H7 (cell line): ENCODE results near the gene SLC9A5. TPM values are rescaled to one million over a fixed set of nuclear protein-coding genes. Genes with fewer than 3 reads are reported as not detected.

Source experiments
- DNase-seq: peaks from one replicate; pipeline ENCODE4 v3.0.0; 2012
- H3K27me3 ChIP-seq: 2 replicates; pipeline ENCODE4 v1.6.0; 2011; ENCODE audit warnings: mild to moderate bottlenecking, low read length; ENCODE audit not compliant: control insufficient read depth, insufficient read depth
- H3K36me3 ChIP-seq: replicated peaks from 2 replicates; pipeline ENCODE4 v1.5.1; 2011; ENCODE audit warnings: low read length; ENCODE audit not compliant: control insufficient read depth, insufficient read depth
- H3K4me3 ChIP-seq: 2 replicates; pipeline ENCODE4 v1.5.1; 2011; ENCODE audit warnings: low read depth, mild to moderate bottlenecking, control low read depth, low read length, moderate library complexity; ENCODE audit not compliant: insufficient read depth
- total RNA-seq: library from RNA; depleted of rRNA; stranded (reverse); fragments of >200 nt; shearing (Covaris generic); gene quantifications from 2 replicates; pipeline ENCODE4 v1.2.3, GENCODE V29; 2014

Gene SLC9A5
- total RNA-seq, 1 experiment from 2014 or later = 1.6 TPM

GRCh38 chr16:67255553-67256221 lies 6.9 kb downstream of the SLC9A5 start:
- no peak overlapping the region for H3K4me3 ChIP-seq
- no peak for DNase-seq
- peaks cover 2% of the 10 kb centered on the region; the same call in 1 of the 2 replicates for H3K36me3 ChIP-seq
- no peaks in the 10 kb centered on the region; the same call in 1 of the 2 replicates for H3K27me3 ChIP-seq

- no peaks in the 10 kb centered on the region for H3K27me3 ChIP-seq
- DNase-seq = no peak
- H3K4me3 ChIP-seq = no peak overlapping the region
- peaks cover 2% of the 10 kb centered on the region; the same call in 1 of the 2 replicates for H3K36me3 ChIP-seq
Observed at GRCh38 chr16:67256701-67257230, 8.0 kb downstream of the SLC9A5 start.

GRCh38 chr16:67257486-67258160 lies 8.8 kb downstream of the SLC9A5 start:
- Histone ChIP-seq H3K36me3 (peaks cover under 1% of the 10 kb centered on the region; the same call in 1 of the 2 replicates), H3K4me3 (no peak overlapping the region)

GRCh38 chr16:67258161-67258835 lies 9.5 kb downstream of the SLC9A5 start:
- DNase-seq = no peak
- no peaks in the 10 kb centered on the region; the same call in 1 of the 2 replicates for H3K27me3 ChIP-seq
- H3K36me3 ChIP-seq = no peaks in the 10 kb centered on the region; the same call in 1 of the 2 replicates
- no peak overlapping the region for H3K4me3 ChIP-seq

More at GRCh38 chr16:67257486-67258160, 8.8 kb downstream of the SLC9A5 start:
- DNase-seq = no peak
- no peaks in the 10 kb centered on the region; the same call in 1 of the 2 replicates for H3K27me3 ChIP-seq

GRCh38 chr16:67259705-67260104 lies 10.9 kb downstream of the SLC9A5 start:
- no peak for DNase-seq
- Histone ChIP-seq H3K4me3 (no peak overlapping the region), H3K27me3 (no peaks in the 10 kb centered on the region; the same call in 1 of the 2 replicates), H3K36me3 (no peaks in the 10 kb centered on the region; the same call in 1 of the 2 replicates)

- H3K36me3 ChIP-seq = no peaks in the 10 kb centered on the region; the same call in 1 of the 2 replicates
- H3K4me3 ChIP-seq = no peak overlapping the region
- DNase-seq = peak; percentile 75
- H3K27me3 ChIP-seq = no peaks in the 10 kb centered on the region; the same call in 1 of the 2 replicates
Observed at GRCh38 chr16:67260426-67261063, 11.8 kb downstream of the SLC9A5 start.

- no peaks in the 10 kb centered on the region; the same call in 1 of the 2 replicates for H3K27me3 ChIP-seq
- no peak for DNase-seq
- H3K4me3 ChIP-seq = no peak overlapping the region
- H3K36me3 ChIP-seq = no peaks in the 10 kb centered on the region; the same call in 1 of the 2 replicates
Observed at GRCh38 chr16:67263201-67263600, 14.4 kb downstream of the SLC9A5 start.

- DNase-seq = no peak
- H3K27me3 ChIP-seq = no peaks in the 10 kb centered on the region; the same call in 1 of the 2 replicates
- H3K4me3 ChIP-seq = no peak overlapping the region
- H3K36me3 ChIP-seq = no peaks in the 10 kb centered on the region; the same call in 1 of the 2 replicates
Observed at GRCh38 chr16:67264277-67264676, 15.5 kb downstream of the SLC9A5 start.

- Histone ChIP-seq H3K36me3 (no peaks in the 10 kb centered on the region; the same call in 1 of the 2 replicates), H3K27me3 (no peaks in the 10 kb centered on the region; the same call in 1 of the 2 replicates), H3K4me3 (no peak overlapping the region)
- no peak for DNase-seq
Observed at GRCh38 chr16:67264866-67265265, 16.1 kb downstream of the SLC9A5 start.

- Histone ChIP-seq H3K4me3 (no peak overlapping the region), H3K36me3 (no peaks in the 10 kb centered on the region; the same call in 1 of the 2 replicates), H3K27me3 (no peaks in the 10 kb centered on the region; the same call in 1 of the 2 replicates)
- no peak for DNase-seq
Observed at GRCh38 chr16:67265834-67266233, 17.1 kb downstream of the SLC9A5 start.

- H3K4me3 ChIP-seq = no peak overlapping the region
- no peak for DNase-seq
- no peaks in the 10 kb centered on the region; the same call in 1 of the 2 replicates for H3K36me3 ChIP-seq
- no peaks in the 10 kb centered on the region for H3K27me3 ChIP-seq
Observed at GRCh38 chr16:67268136-67268579, 19.4 kb downstream of the SLC9A5 start.

GRCh38 chr16:67269766-67270165 lies 21.0 kb downstream of the SLC9A5 start:
- Histone ChIP-seq H3K4me3 (no peak overlapping the region), H3K36me3 (no peaks in the 10 kb centered on the region; the same call in 1 of the 2 replicates), H3K27me3 (no peaks in the 10 kb centered on the region)
- DNase-seq = no peak

- Histone ChIP-seq H3K36me3 (no peaks in the 10 kb centered on the region), H3K27me3 (no peaks in the 10 kb centered on the region), H3K4me3 (no peak overlapping the region)
- DNase-seq = no peak
Observed at GRCh38 chr16:67270931-67271338, 22.2 kb downstream of the SLC9A5 start.

GRCh38 chr16:67271446-67271845 lies 22.7 kb downstream of the SLC9A5 start:
- no peak for DNase-seq
- H3K27me3 ChIP-seq = no peaks in the 10 kb centered on the region
- no peaks in the 10 kb centered on the region for H3K36me3 ChIP-seq
- no peak overlapping the region for H3K4me3 ChIP-seq
